GM19438 (cell line): ENCODE data around the gene TASL.
"Not testable (repeated sequence)": the region's sequence is repeated elsewhere in the genome, so short reads cannot be mapped to it uniquely, and the experiment has no call there.

ENCODE experiments used
- ATAC-seq: cut with Tn5 transposase; IDR thresholded peaks from one replicate; pipeline ENCODE4 v1.9.1; 2021; ENCODE audit warnings: low read depth; ENCODE audit not compliant: unreplicated experiment

TASL gene

DNA sequence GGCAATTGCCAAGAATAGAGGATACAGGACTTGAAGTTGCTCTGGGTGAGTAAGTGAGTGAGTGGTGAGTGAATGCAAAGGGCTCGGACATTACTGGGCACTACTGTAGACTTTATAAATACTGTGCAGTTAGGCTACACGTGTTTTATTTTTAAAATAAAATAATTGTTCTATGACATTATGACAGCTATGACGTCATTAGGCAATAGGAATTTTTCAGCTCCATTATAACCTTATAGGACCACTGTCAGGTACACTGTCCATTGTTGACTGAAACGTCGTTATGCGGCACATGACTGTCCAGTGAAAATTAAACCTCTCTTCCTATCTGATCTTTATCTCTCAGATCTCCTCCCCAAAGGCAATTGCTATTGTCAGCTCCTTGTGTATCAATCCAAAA lies 5.1 kb upstream of the TASL start:
- ATAC-seq = no peak

DNA sequence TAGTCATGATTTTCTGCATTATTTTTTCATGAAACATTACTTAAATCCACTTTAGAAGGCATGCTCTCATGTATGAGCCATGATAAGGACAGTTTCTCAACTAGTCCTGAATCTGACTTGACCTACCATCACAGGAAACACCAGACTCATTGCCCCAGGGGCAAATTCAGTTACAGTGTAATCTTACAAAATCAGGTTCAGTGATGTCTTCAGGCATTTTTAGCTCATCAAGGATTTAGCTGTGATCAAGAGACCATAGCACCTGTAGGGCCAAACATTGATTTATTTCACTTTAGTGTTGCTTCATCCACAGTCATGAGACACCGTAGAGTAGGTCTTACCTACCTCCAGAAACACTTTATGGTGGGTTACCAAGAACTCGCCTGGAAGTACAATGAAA lies 3.1 kb upstream of the TASL start:
- no peak for ATAC-seq

DNA sequence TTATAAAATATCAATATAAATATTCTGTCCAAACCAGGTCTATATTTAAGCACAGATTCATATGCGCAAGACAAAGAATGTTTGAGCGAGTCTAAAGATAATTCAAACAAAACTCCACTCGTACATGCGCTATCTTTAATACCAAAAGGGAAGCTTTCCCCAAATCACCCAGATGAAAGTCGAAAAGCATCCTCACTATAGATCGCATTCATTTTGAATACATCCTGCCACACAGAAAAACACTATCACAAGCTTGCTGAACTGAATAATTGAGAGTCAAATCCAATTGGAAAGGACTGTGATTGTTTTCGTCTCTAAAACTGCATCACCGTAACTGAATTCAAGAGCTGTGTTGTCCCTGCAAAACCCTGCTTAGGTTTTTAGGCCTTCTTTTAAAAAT lies 685 bp downstream of the TASL start:
- no peak for ATAC-seq

DNA sequence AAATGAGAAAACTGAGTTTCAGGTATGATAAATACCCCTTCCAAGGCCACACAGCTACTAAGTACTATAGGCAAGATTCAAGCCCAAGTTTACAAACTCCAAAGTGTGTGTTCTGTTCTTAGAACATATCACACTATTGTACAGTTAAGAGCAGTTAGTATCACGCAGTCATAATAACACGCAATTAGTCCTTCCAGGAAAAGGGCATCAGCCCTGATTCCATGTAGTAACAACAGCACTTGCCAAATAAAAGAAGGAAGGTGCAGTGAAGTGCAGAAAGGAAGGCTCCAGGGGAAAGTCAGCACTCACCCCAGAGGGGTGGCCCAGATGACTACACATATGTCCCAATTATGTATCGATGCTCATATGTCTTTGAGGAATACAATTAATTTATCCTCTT lies 4.4 kb downstream of the TASL start:
- no peak for ATAC-seq

DNA sequence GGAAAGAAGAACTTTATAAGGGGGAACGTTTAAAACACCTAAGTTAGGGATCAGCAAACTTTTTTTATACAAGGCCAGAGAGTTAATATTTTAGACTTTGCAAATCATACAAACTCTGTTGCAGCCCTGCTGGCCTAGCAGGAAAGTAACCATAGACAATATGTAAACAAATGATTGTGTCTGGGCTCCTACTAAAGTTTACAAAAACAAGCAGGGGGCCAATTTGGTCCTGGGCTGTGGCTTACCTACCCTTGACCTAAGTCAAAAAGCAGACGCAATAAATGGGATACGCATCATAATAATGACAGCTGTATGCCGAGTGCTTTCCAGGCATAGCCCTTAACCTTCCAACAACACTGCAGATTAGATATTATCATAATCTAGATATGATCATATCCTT lies 4.9 kb downstream of the TASL start:
- no peak for ATAC-seq

DNA sequence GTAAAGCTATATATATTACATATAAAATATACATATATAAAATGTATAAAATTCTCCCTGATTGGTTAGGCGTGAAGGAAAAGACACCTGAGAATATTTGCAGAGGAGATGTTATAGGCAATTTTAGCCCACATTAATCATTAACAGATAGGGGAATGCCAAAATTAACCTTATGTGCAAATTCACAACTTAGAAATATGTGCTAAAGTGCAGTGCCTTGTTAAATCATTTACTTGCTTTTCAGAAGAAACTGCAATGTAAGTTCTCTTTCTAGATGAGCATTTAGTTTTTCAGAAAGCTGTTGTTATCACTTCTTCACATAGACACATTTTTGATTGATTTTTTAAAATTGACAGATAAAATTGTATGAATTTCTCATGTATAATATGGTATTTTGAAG lies 5.6 kb downstream of the TASL start:
- peak; percentile 47 for ATAC-seq

DNA sequence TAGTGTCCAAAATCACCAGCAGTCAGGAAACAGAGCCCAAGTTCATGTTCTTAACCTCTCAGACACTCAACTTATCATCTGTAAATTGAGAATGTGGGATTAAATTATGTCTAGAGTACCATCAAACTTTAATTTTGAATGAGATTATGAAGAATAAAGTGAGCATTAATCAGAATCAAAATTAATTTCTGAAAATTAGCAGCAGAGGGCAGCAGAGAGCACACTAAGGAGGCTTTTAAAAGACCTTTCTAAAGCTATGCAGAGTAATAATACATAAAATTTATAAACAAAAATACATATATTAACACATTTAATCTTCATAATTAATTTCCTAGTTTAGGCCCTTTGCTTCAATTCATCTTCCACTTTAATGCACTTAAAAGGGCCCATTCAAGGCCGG lies 7.1 kb downstream of the TASL start:
- ATAC-seq = no peak

DNA sequence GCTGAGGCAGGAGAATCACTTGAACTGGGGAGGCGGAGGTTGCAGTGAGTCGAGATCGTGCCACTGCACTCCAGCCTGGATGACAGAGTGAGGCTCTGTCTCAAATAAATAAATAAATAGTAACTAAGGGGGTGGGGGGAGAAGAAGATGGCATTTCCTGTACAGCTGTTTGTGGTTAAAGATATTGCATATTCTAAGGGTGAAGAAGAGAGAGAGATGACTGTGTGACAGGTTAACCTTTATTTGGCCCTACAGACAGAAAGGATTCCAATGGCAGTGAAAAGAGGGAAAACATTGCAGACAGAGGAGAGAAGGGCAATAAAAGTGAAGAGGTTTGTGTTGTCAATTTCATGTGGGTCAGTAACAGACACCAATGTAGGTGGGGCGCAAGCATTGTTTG lies 9.4 kb downstream of the TASL start:
- ATAC-seq = peak; percentile 54

DNA sequence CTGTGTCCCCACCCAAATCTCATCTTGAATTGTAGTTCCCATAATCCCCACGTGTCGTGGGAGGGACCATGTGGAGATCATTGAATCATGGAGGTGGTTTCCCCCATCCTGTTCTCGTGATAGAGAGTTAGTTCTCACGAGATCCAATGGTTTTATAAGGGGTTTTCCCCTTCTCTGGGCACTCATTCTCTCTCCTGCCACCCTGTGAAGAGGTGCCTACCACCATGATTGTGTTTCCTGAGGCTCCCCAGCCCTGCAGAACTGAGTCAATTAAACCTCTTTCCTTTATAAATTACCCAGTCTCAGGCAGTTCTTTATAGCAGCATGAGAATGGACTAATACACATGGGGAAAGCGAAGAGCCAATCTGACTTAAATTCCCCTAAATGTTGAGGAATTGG lies 14.5 kb downstream of the TASL start:
- not testable (repeated sequence) for ATAC-seq

DNA sequence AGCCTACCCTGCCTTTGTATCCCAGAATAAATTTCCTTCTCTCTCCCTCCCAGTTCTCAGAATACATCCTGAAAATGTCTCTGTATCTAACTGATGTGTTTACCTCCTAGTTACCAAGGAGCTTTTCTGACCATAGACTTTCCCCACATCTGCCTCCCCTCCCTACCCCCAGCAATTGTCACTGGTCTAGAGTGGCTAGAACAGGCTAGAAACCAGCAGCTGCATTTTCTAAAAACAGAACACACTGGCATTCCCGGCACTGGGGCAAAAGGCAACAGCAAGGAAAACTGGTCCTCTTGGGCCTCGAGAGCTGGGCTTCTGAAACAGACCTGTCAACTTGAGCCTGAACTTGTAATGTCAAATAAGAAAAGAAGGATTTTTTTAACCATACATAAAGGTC lies 16.4 kb downstream of the TASL start:
- ATAC-seq = no peak

DNA sequence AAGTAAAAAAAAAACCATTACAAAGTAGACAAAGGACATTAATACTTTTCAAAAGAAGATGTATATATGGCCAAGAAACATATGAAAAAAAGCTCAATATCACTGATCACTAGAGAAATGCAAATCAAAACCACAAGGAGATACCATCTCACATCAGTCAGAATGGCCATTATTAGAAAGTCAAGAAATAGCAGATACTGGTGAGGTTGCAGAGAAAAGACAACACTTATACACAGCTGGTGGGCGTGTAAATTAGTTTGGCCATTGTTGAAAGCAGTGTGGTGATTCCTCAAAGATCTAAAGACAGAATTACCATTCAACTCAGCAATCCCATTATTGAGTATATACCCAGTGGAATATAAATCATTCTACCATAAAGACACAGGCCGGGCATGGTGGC lies 39.3 kb downstream of the TASL start:
- ATAC-seq = no peak

DNA sequence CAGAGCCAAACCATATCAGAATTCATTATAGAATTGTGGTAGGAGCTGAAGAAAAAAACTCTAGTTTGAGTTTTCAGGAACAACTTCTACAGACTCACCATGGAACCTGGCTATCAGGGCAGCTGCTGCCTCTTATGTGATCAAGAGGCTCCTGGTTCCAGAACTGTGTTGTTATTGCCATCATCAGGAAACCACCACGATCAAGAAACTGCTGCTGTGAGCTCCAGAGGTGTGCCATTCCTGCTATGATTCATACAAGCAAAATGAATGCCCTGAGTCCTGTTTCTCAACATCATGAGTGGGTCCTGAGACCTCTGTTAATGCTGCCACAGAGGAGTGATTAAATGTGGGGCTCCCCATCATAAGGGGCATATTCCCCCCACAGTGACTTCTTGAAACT lies 43.7 kb downstream of the TASL start:
- no peak for ATAC-seq

DNA sequence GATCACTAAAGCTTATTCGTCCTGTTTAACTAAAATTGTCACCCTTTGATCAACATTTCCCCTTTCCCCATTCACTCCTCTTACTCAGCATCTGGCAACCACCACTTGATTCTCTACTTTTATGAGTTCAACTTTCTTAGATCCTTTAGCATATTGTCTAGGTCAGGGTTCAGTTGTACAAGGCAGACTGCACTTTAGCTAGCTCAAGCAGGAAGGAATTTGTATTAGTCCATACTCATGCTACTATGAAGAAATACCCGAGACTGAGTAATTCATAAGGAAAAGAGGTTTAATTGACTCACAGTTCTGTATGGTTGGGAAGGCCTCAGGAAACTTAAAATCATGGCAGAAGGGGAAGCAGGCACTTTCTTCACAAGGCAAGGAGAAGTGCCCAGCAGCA lies 44.3 kb downstream of the TASL start:
- ATAC-seq = no peak

DNA sequence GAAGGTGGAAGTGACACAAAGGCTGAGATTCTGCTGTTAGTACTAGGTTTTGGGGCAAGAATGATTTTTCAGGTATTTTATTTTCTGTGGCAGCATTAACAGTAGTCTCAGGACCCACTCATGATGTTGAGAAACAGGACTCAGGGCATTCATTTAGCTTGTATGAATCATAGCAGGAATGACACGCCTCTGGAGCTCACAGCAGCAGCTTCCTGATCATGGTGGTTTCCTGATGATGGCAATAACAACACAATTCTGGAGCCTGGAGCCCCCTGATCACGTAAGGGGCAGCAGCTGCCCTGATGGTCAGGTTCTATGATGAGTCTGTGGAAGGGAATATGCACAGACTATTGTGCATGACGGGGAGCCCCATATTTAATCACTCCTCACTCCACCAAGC lies 47.0 kb downstream of the TASL start:
- ATAC-seq = no peak

DNA sequence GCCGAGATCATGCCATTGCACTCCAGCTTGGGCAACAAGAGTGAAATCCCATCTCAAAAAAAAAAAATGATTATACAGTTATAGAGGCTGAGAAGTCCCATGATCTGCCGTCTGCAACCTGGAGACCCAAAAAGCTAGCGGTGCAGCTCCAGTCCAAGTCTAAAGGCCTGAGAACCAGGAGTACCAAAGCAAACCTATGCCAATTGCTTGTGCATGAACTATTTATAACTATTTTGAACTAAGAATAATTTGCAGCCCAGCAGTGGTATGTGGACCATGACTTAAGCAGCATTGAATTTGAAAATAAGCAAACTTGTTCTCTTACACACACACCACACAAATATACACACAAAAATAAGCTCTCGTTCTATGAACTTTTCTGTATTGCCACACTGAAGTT lies 51.8 kb downstream of the TASL start:
- ATAC-seq = no peak

DNA sequence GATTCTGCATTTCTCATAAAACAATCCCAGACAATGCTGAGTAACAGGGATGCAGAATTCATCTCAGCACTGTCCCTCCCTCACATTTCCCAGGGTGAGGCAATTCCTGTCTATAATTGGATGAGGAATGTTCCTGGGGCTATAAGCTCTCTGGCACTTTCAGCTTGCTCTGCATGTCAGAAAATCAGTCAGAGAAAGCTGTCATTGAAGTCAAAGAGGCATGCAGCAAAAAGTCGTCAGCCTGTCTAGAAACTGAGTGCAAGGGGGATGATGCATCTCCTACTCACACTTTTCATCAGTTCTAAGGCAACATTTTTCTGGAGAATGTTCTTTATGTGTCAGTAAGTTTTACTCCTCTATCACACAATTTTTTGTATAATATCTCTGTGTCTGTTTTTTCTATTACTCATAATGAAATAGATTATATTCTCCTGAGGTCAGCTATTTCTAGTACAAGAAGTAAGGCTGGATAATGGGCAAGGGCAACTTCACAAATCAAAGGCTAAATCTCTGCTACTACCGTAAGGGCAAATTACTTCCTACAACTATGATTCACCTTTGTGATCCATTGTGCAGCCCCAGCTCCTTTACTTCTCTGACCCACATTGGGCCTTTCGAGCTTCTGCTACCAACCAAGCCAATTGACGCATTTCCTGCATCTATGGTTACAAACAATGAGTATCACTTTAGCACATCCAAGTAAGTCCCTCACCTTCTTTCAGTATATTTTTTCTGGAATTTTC lies 56.0 kb downstream of the TASL start:
- no peak for ATAC-seq

DNA sequence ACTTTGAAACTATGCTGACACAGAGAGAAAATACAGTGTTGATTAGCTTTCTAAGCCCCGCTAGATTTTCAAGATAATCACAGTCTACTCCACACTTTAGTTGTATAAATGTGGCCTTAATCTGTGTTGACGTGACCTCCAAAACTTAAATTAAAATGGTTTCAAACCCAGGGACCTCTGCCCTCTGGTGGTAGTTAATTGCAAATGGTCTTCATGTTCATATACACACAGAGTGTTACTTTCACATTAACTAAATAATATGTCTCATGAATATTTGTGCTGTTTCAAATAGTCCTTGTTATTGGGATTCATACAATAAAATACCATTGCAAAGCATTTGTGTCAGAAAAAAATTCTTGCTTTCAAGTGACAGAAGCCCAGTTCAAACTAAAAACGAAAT lies 64.3 kb downstream of the TASL start:
- ATAC-seq = no peak
